Effector memory CD4-positive, alpha-beta T cell (primary cell): ENCODE data around the gene EGFL8.

Experiments used
- DNase-seq, 3 donors: peaks; one replicate each; pipeline ENCODE4 v3.0.0-alpha.2; 2020
- H3K27ac ChIP-seq: 2 replicates; pipeline ENCODE4 v1.7.0; 2013; ENCODE audit warnings: mild to moderate bottlenecking, low read length, moderate library complexity; ENCODE audit not compliant: insufficient read depth, poor library complexity, severe bottlenecking
- H3K27me3 ChIP-seq: replicated peaks from 2 replicates; pipeline ENCODE4 v1.7.0; 2013; ENCODE audit warnings: mild to moderate bottlenecking, low read length; ENCODE audit not compliant: insufficient read depth, control insufficient read depth, poor library complexity, severe bottlenecking
- H3K36me3 ChIP-seq: 2 replicates; pipeline ENCODE4 v1.7.0; 2013; ENCODE audit warnings: mild to moderate bottlenecking, low read length, moderate library complexity; ENCODE audit not compliant: control insufficient read depth, insufficient read depth
- H3K4me1 ChIP-seq: 2 replicates; pipeline ENCODE4 v1.7.0; 2013; ENCODE audit warnings: low read length, mild to moderate bottlenecking; ENCODE audit not compliant: control insufficient read depth, insufficient read depth, poor library complexity, severe bottlenecking
- H3K4me3 ChIP-seq: 2 replicates; pipeline ENCODE4 v1.7.0; 2013; ENCODE audit warnings: low read length, low read depth, mild to moderate bottlenecking; ENCODE audit not compliant: insufficient read depth, poor library complexity, severe bottlenecking
- H3K9me3 ChIP-seq: 2 replicates; pipeline ENCODE4 v1.7.0; 2013; ENCODE audit warnings: mild to moderate bottlenecking, low read length, moderate library complexity; ENCODE audit not compliant: control insufficient read depth
- total RNA-seq, 3 donors: gene quantifications; one replicate each; lab custom pipeline; 2026; lab: John Stamatoyannopoulos, UW

The EGFL8 gene
- 0.17 to 0.77 (median 0.52) reads per million in 3 donors for total RNA-seq

DNA sequence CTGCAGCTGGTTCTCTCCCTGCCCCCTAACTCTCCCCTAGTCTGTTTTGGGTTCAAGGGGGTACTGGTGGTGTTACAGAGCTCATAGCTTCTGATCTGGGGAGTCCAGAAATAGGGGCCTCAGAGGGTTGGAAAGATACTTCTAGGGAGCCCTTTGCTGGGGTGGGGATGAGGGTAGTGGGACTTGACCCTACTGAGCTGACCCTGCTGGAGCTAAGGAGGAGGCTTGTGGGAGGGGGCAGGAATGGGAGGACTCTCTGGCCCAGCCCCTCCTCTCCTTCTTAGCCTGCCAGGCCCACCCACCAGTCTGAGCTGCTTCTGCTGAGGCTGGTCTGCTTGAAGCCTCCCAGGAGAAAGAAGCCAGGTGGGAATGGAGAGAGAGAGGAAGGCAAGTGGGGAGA lies at the start of gene EGFL8:
TSS of gene EGFL8 (plus strand) at position 301 of the 400 bp plus-strand sequence. CDS start 1,571 bp downstream, outside the sequence.
- Histone ChIP-seq H3K9me3 (no peaks in the 10 kb centered on the region), H3K36me3 (peaks cover 10% of the 10 kb centered on the region), H3K4me1 (no peaks in the 10 kb centered on the region), H3K27ac (no peak within 1 kb of the TSS), H3K4me3 (no peak within 1 kb of the TSS), H3K27me3 (no peaks in the 10 kb centered on the region)
- DNase-seq, result no peak

DNA sequence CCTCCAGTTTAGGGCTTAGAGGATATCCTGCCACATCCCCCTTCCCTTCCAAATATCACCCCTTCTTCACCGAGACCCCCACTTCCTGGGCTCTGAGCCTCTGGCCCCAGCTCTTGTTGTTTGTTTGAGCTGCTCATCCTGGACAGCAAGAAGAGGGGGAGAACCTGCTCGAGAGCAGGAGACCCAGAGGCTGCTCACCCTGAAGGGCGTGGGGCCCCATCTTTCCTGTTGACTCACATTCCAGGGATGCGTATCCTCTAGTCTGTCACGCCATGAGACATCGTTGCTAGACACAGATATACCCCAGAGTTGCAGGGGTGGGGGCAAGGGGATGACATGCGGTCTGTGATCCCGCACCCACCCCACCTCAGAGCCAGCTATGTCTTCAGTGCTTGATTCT lies 49.6 kb upstream of the EGFL8 start:
- no peak overlapping the region for H3K4me3 ChIP-seq
- DNase-seq, result no peak
- no peaks in the 10 kb centered on the region for H3K9me3 ChIP-seq
- no peaks in the 10 kb centered on the region for H3K4me1 ChIP-seq
- H3K27me3 ChIP-seq, result no peaks in the 10 kb centered on the region
- no peak overlapping the region for H3K27ac ChIP-seq
- H3K36me3 ChIP-seq, result peaks cover 43% of the 10 kb centered on the region

DNA sequence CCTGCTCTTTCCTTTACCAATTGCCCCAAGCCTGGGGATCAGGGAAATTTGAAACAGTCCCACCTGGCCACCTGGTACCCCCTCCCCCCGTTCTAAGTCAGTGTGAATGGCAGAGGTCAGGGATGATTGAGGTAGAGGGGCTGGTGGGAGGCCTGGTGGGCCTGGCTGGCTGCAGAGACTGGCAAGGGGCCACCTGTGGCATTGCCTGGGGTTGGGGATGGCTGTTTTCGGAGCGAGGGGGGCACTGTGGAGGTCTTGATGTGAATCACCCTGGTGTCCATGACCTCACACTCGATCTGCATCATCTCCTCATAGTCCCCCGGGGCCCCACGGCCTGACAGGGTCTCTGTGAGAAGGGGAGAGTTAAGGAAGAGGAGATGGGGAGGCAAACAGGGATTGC lies 48.8 kb upstream of the EGFL8 start:
- no peaks in the 10 kb centered on the region for H3K27me3 ChIP-seq
- no peak overlapping the region for H3K27ac ChIP-seq
- no peaks in the 10 kb centered on the region for H3K9me3 ChIP-seq
- H3K36me3 ChIP-seq, result peaks cover 46% of the 10 kb centered on the region
- no peak overlapping the region for H3K4me3 ChIP-seq
- no peaks in the 10 kb centered on the region for H3K4me1 ChIP-seq
- DNase-seq, result no peak

DNA sequence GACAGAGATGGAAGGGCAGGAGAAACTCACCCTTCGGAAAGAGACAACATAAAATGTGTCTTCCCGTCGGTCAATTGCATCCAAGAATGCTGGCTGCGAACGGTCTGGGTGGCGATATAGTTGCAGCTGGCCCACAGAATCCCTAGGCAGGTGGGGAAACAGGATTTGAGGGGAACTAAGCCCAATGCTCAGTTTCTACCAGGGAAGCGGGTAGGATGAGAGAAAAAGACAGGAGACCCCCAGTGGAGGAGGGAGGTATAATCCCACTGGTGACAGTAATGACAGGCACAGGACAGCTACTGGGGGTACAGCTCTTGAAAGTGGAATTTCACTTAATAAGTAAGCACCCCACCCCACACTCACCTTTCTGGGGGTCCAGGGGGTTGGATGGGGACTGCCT lies 47.7 kb upstream of the EGFL8 start:
- no peak overlapping the region for H3K4me3 ChIP-seq
- H3K9me3 ChIP-seq, result no peaks in the 10 kb centered on the region
- no peak overlapping the region for H3K27ac ChIP-seq
- peaks cover 54% of the 10 kb centered on the region for H3K36me3 ChIP-seq
- H3K27me3 ChIP-seq, result no peaks in the 10 kb centered on the region
- DNase-seq, result no peak
- no peaks in the 10 kb centered on the region for H3K4me1 ChIP-seq

DNA sequence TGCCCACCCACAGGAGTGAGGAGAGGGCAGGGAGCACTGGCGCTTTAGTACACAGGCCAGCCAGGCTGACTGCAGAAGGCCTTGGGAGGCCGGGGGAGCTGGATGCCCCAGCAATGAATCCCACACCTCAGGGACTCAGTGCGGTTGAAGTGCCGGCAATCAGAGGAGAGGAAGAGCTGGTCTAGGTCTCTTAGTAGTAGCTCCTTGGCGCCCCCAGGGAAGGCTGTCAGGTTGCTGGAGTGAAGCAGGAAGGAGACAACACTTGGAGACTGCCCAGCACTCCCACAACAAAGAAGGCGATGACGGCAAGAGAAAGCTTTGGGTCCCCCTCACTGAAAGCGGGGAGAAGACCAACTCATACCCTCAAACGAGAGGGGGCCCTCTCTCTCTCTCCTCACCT lies 46.9 kb upstream of the EGFL8 start:
- H3K27ac ChIP-seq, result no peak overlapping the region
- no peak overlapping the region for H3K4me3 ChIP-seq
- H3K27me3 ChIP-seq, result no peaks in the 10 kb centered on the region
- no peak for DNase-seq
- peaks cover 60% of the 10 kb centered on the region for H3K36me3 ChIP-seq
- H3K9me3 ChIP-seq, result no peaks in the 10 kb centered on the region
- H3K4me1 ChIP-seq, result no peaks in the 10 kb centered on the region

DNA sequence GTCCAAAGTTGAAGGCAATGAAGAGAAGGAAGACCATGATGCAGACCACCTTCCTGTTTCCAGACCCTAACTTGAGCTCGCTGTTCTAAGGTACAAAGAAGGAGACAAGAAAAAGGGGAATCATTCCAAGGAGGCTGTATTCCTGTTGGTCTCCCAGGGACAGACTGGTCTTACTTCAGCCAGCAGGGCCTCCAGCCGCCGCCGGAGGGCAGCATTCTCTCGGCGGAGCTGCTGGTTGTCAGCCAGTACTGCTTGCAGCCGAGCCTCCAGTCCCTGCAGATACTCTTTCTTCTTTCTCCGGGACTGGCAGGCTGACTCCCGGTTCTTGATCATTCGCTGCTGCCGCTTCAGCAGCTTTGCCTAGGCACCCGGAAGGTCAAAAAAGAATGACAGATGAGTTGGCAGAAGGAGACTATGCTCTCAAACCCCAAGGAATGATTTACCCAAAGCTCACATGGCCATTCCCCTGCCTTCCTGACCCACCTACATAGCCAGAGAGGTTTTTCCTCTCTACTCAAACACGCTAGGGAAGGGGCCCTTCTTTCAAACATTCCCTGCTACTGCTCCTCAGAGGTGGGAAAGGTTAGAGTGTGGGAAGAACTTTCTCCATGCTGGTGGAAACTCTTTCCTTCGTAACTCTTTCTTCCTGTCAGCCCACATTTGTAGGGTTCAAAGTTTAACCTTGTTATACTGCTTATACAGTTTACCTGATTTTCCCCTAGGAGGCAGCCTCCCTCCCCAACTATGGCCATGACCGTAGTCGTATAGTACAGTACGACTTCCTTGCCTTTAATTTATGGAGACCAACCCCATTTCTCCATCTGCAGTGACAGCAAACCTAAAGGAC lies 45.4 kb upstream of the EGFL8 start:
- peak; percentile 33 to 48 (median 37) for DNase-seq
- no peak overlapping the region for H3K4me3 ChIP-seq
- peaks cover 65% of the 10 kb centered on the region for H3K36me3 ChIP-seq
- no peaks in the 10 kb centered on the region for H3K4me1 ChIP-seq
- H3K27me3 ChIP-seq, result no peaks in the 10 kb centered on the region
- no peaks in the 10 kb centered on the region for H3K9me3 ChIP-seq
- no peak overlapping the region for H3K27ac ChIP-seq

DNA sequence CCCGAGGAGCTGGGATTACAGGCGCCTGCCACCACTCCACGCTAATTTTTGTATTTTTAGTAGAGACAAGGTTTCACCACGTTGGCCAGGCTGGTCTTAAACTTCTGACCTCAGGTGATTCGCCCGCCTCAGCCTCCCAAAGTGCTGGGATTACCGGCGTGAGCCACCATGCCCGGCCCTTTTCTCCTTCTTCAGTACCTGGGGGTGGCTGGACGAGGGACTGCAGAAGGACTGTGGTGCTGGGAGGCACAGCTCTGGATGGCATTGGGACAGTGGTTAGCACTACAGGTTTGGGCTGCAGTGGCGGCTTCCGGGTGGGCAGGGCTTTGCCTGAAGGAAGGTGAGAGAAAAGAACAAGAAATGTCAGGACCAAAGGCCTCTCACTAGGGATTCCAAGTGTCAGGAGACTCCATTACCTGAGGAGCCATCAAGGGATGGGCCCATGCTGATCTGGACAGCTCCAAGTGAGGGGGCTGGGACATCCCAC lies 43.8 kb upstream of the EGFL8 start:
- Histone ChIP-seq H3K36me3 (peaks cover 69% of the 10 kb centered on the region), H3K27me3 (no peaks in the 10 kb centered on the region), H3K4me1 (no peaks in the 10 kb centered on the region), H3K27ac (no peak overlapping the region), H3K9me3 (no peaks in the 10 kb centered on the region), H3K4me3 (no peak overlapping the region)
- DNase-seq, result no peak

DNA sequence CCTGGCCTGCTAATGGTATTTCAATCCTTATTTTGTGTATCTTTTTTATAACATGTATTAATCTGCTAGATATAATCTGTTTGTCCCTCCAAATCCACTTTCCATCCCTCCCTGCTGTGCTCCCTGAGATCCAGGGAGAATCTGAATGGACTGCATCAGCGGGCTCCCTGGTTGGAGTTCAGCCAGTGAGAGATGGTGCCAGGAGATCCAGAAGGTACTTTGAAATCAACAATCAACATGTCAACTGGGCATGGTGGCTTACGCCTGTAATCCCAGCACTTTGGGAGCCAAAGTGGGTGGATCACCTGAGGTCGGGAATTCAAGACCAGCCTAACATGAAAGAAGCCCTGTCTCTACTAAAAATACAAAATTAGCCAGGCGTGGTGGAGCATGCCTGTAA lies 40.7 kb upstream of the EGFL8 start:
- no peak for DNase-seq
- peaks cover 46% of the 10 kb centered on the region for H3K36me3 ChIP-seq
- no peaks in the 10 kb centered on the region for H3K27me3 ChIP-seq
- H3K9me3 ChIP-seq, result no peaks in the 10 kb centered on the region
- H3K4me1 ChIP-seq, result peaks cover 12% of the 10 kb centered on the region
- no peak overlapping the region for H3K27ac ChIP-seq
- H3K4me3 ChIP-seq, result no peak overlapping the region

DNA sequence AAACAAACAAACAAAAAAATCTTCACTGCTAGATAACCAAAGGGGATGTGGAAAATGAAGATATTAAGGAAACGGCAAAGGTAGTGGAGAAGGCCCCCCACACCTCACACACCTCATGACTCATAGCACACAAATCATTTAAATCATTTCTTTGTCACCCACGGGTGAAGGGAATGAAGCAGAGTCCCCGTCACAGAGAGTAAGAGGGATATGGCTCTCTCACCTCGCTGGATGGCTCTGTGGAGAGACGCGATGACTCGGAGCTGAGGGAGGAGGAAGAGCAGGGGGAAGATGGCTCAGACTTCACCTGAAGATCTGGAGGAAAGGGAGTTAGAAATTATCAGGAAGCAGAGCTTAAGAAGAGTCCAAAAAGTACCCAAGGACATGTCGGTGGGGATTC lies 37.5 kb upstream of the EGFL8 start:
- Histone ChIP-seq H3K4me3 (no peak overlapping the region), H3K27me3 (no peaks in the 10 kb centered on the region), H3K27ac (peak overlapping the region; percentile 82), H3K36me3 (peaks cover 21% of the 10 kb centered on the region), H3K4me1 (peaks cover 23% of the 10 kb centered on the region), H3K9me3 (no peaks in the 10 kb centered on the region)
- DNase-seq, result no peak

DNA sequence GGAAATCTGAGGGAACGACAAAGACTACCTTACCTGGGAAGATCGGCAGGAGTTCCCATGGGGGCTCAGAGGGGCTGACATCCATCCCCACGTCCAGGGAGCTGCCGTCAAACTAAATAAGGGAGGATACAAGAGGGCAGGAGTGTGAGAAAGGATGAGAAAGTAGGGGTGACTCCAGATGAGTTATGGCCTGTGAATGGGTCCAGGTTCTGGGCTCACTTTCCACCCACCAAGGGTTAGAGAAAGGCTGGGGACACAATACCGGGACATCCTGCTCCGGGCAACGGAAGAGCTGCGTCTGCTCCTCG lies 37.0 kb upstream of the EGFL8 start:
- H3K4me1 ChIP-seq, result peaks cover 23% of the 10 kb centered on the region
- no peaks in the 10 kb centered on the region for H3K9me3 ChIP-seq
- H3K4me3 ChIP-seq, result peak overlapping the region; percentile 94
- peaks cover 18% of the 10 kb centered on the region for H3K36me3 ChIP-seq
- no peaks in the 10 kb centered on the region for H3K27me3 ChIP-seq
- peak overlapping the region; percentile 82 for H3K27ac ChIP-seq
- no peak for DNase-seq
